ENCODE data around the gene SKOR1.

DNA sequence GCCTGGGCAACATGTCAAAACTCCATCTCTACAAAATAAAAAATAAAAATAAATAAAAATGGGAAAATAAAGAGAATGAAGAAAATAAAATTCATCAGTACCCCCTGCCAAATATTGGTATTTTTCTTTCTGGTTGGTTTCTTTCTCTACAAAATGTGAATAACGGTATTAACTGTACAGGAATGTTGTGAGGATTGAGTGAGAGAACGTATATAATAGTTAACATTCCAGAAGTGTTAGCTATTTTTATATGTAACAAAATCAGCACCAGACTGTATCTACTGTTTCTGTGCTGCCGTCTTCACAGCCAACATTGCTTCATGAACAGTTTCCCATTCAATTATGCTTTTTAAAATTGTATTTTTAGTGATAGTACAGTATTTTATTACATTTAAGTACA, 40.0 kb downstream of the SKOR1 start:
- TF ChIP-seq, protein P1, sequence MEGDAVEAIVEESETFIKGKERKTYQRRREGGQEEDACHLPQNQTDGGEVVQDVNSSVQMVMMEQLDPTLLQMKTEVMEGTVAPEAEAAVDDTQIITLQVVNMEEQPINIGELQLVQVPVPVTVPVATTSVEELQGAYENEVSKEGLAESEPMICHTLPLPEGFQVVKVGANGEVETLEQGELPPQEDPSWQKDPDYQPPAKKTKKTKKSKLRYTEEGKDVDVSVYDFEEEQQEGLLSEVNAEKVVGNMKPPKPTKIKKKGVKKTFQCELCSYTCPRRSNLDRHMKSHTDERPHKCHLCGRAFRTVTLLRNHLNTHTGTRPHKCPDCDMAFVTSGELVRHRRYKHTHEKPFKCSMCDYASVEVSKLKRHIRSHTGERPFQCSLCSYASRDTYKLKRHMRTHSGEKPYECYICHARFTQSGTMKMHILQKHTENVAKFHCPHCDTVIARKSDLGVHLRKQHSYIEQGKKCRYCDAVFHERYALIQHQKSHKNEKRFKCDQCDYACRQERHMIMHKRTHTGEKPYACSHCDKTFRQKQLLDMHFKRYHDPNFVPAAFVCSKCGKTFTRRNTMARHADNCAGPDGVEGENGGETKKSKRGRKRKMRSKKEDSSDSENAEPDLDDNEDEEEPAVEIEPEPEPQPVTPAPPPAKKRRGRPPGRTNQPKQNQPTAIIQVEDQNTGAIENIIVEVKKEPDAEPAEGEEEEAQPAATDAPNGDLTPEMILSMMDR (conservative IDR thresholded peaks at IDR 0.05 in 1 of 2, IDR thresholded peaks at IDR 0.05 in 1 of 2; ENCODE audit: low read depth in 1 of 2, low read length in 2 of 2) = no peak
- TF ChIP-seq EZH2 (IDR thresholded peaks at IDR 0.05; ENCODE audit: low read length, missing control alignments) = no peak

Data from fibroblast of lung (primary cell).